Astrocyte of the hippocampus (primary cell): ENCODE measurements around the gene ZSWIM5.
"Not testable (repeated sequence)": the region's sequence is repeated elsewhere in the genome, so short reads cannot be mapped to it uniquely, and the experiment has no call there.

Experiments
- DNase-seq: peaks from one replicate; pipeline ENCODE4 v3.0.0; 2011; ENCODE audit warnings: low read depth, low spot score

Gene ZSWIM5

DNA sequence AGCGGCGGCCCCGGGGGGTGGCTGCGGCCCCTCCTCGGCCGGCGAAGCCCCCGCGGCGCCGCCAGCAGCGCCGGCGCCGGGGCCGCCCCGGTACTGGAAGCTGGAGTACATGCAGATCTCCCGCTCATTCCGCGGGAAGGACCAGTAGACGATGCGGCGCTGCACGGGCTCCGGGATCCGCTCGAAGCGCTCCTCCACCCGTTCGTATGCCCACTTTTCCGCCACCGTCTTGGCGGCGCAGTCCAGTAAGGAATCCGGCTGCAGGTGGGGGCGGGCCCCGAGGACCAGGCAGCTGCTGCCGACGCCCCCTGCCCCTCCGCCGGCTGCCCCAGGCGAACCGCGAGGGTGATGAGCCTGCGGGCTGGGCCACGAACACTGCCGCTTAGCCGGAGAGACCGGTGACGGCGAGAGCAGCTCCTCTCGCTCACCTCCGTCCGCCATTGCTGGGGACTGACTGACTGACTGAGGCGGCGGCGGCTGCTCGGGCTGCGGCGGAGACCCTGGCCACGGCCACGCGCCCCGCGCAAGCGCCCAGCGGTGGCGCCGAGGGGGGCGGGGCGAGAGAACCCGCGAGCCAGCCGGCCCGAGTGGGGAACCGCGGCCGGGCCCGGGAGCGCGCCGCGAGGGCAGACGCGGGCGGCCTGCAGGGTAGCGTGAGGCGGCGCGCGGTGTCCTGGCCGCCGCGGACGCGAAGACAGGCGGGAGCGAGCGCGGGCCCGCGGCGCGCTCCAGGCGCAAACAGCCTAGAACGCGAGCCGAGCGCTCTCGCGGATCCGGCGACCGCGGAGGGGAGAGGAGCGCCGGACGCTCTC is at the start of gene ZSWIM5:
Gene ZSWIM5, minus strand, starts transcription at position 696 of the 812 bp plus-strand sequence. Its CDS starts 255 bp downstream, at position 441.
- peak; percentile 80 for DNase-seq

DNA sequence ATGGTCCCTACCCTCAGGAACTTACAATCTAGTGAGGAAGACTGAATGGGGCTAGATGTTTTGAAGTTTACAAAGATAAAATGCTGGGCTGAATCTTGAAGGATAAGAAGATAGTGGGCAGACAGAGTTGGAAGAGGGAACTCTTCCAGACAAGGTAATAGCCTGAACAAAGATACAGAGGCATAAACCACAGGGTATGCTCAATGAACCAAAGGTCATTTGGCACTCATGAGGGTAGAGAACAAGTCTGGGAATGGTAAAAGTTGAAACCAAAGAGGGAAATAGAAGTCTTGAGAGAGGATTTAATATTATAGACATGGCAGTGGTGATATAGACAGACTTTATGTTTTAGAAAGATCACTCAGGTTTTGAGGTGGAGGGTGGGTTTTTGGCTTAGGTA is 48.1 kb upstream of the ZSWIM5 start:
- DNase-seq = no peak

DNA sequence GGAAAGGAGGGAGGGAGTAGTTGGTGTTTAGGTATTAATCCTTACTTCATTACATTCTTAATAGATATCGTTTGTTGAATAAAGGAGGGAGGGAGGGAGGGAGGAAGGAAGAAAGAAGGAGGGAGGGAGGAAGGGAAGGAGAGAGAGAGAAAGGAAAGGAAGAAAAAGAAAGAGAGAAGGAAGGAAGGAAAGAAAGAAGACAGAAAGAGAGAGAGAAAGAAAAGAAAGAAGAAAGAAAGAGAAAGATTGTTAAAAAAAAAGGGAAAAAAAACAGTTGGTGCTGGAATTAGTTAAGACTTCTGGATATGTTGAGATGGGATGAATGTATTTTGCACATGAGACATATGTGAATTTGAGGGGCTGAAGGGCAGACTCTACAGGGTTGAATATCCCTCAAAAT is 44.1 kb upstream of the ZSWIM5 start:
- DNase-seq = no peak

DNA sequence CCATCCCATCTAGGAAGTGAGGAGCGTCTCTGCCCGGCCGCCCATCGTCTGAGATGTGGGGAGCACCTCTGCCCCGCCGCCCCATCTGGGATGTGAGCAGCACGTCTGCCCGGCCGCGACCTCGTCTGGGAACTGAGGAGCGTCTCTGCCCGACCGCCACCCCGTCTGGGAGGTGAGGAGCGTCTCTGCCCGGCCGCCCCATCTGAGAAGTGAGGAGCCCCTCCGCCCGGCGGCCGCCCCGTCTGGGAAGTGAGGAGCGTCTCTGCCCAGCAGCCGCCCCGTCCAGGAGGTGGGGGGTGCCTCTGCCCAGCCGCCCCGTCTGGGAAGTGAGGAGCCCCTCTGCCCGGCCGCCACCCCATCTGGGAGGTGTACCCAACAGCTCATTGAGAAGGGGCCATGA is 41.6 kb upstream of the ZSWIM5 start:
- not testable (repeated sequence) for DNase-seq

DNA sequence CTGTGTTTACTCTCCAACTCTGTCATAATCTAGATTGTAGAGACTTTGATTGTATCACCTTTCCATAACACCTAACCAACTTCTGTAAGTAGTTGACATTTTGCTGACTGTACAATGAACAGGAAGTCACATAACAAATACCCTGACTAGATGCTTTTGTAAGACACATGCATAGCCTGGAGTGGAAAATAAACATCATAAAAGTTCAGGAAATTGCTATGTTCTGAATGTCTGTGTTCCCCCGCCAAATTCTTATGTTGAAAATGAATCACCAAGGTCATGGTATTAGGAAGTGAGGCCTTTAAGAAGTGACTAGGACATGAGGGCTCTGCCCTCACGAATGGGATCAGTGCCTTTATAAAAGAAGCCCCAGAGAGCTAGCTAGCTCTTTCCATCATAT is 40.4 kb upstream of the ZSWIM5 start:
- DNase-seq = peak; percentile 10

DNA sequence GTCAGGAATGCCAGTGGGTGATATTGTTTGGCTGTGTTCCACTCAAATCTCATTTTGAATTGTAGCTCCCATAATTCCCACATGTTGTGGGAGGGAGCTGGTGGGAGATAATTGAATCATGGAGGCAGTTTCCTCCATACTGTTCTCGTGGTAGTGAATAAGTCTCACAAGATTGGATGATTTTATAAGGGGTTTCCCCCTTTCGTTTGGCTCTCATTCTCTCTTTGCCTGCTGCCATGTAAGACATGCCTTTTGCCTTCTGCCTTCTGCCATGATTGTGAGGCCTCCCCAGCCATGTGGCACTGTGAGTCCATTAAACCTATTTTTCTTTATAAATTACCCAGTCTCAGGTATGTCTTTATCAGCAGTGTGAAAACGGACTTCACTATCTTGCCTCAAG is 40.0 kb upstream of the ZSWIM5 start:
- not testable (repeated sequence) for DNase-seq

DNA sequence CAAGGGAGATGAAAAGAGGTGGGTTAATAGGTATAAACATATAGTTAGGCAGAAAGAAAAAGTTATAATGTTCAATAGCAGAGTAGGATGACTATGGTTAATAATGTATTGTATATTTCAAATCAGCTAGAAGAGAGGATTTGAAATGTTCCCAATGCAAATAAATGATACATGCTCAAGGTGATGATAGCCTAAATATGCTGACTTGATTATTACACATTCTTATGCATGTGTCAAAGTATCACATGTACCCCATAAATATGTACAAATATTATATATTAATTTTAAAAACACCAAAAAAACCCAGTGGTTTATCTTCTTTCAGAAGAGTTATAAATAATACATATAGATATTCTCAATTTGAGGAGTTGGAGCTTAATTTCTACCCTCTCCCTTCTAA is 38.3 kb upstream of the ZSWIM5 start:
- no peak for DNase-seq

DNA sequence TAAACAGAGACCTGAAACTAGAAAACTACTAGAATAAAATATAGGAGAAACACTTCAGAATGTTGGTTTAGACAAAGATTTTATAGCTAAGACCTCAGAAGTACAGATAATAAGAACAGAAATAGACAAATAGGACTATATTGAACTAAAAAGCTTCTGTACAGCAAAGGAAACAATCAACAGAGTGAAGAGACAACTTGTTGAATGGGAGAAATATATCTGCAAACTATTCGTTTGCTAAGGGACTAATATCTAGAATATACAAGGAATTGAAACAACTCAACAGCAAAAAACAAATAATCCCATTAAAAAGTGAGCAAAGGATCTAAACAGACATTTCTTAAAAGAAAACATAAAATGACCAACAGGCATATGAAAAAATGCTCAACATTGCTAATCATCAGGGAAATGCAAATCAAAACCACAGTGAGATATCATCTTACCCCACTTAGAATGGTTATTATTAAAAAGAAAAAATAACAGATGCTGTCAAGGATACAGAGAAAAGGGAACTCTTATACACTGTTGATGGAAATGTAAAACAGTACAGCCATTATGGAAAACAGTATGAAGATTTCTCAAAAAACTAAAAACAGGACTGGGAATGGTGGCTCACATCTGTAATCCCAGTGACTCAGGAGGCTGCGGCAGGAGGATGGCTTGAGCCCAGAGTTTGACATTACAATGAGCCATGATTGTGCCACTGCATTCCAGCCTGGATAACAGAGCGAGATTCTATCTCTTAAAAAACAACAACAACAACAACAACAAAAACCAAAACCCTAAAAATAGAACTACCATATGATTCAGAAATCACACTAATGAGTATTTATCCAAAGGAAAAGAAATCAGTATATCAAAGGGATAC is 37.3 kb upstream of the ZSWIM5 start:
- DNase-seq = no peak

DNA sequence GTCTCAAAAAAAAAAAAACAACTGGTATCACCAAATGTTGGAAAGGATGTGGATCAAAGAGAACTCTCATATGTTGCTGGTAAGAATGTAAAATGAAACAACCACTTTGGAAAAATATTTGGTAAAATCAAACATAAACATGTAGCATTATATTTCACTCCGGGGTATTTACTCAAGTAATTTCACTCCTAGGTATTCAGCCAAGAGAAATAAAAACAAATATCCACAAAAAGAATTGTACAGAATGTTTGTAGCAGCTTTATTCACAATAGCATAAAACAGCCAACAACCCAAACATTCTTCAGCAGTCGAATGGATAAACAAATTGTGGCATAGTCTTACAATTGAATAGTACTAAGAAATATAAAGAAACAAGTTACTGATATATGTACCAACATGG is 32.4 kb upstream of the ZSWIM5 start:
- no peak for DNase-seq

DNA sequence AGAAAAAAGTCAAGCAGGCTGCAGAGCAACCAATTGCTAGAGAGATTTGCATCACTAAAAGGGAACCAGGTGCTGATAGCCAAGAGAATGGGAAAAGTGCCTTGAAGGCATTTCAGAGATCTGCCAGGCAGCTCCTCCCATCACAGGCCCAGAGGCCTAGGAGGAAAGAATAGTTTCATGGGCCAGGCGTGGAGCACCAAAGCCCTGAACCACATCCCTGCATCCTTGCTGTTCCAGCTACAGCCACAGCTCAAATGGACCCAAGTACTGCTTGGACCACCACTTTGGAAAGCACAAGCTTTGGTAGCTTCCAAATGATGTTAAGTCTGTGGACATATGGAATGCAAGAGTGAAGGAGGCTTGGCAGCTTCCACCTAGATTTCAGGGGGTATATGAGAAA is 29.7 kb upstream of the ZSWIM5 start:
- no peak for DNase-seq

DNA sequence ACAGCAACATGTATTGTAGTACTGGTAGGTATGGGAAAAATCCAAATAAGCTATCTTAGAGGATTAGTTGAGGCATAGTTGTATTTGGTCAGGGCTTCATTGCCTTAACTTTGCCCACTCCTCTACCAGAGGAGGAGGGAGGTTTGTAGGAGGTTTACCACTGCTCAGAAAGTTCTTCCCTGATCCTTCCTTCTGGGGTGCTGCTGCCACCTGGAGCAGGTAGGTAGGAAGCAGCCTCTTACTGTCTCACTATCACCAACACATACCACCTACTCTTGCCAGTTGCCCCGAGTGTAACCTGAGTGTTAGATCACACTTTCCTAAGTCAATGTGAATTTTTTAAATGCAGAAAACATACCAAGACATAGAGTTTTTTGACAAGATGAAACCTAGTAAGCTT is 24.1 kb upstream of the ZSWIM5 start:
- DNase-seq = no peak

DNA sequence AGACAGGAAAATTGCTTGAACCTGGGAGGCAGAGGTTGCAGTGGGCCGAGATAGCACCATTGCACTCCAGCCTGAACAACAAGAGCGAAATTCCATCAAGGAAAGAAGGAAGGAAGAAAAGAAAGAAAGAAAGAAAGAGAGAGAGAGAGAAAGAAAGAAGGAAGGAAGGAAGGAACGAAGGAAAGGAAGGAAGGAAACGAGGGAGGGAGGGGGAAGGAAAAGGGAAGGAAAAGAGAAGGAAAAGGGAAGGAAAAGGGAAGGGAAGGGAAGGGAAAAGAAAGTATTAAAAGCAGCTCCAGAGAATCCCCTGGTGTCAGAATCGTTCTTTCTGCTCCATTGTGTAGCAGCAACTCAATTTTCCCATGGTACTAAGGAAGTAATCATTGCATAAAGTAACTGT is 19.2 kb upstream of the ZSWIM5 start:
- no peak for DNase-seq

DNA sequence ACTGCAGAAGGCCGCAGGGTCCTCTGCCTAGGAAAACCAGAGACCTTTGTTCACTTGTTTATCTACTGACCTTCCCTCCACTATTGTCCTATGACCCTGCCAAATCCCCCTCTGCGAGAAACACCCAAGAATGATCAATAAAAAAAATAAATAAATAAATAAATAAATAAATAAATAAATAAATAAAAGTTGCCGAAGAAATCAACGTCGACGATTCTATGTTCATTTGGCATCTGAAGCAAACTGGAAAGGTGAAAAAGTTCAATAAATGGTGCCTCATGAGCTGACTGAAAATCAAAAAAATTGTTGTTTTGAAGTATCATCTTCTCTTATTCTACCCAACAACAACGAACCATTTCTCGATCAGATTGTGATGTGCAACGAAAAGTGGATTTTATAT is 17.3 kb upstream of the ZSWIM5 start:
- not testable (repeated sequence) for DNase-seq

DNA sequence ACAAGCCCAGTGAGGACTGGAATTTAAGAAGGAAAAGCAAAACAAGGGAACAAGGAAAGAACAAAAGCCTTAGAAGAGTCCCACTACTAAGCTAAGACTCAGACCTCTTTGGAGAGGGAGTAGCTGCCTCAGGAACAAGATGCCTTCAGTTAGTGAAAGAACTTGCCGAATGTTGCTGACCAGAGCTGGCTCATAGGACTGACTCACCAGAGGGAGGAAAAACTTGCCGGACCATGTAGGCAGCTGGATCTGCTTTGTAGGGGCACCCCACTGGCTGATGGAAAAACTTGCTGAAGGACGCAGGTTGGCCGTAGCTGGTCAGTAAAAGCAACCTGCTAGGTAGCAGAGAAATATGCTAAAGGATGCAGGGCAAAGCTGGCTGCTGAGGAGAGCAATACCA is 15.3 kb upstream of the ZSWIM5 start:
- DNase-seq = peak; percentile 23

DNA sequence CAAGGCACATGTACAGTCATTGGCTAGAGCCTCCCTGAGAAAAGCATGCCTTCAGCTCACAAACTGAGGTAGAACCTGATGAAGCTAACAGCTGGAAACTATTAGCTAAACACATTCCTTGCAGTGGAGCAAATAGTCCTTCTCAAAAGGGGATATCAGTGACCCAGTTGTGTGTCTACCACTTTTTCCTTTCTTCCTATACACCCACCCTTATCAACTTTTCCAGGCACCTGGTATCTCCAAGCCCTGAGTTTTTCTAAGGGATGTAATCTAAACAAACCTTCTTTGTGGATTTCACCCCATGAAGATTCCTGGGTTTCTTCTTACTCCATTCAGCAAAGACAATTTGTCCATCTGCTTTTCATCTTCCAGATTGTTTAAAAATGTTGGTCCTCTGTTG is 10.5 kb upstream of the ZSWIM5 start:
- DNase-seq = no peak

DNA sequence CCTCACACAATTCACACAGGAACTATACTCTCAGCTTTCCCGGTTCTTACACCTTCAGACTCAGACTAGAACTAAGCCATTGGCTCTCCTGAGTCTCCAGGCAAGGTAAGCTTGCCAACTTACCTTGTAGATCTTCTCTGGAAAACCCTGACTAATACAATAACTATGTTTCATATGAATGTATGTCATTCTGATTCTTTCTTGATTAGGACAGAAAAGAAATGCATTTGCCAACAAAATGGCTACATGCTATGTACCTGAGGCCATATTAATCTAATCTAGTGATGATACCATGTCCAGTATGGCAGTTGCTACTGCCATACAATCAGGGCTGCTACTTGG is 9.8 kb upstream of the ZSWIM5 start:
- no peak for DNase-seq

DNA sequence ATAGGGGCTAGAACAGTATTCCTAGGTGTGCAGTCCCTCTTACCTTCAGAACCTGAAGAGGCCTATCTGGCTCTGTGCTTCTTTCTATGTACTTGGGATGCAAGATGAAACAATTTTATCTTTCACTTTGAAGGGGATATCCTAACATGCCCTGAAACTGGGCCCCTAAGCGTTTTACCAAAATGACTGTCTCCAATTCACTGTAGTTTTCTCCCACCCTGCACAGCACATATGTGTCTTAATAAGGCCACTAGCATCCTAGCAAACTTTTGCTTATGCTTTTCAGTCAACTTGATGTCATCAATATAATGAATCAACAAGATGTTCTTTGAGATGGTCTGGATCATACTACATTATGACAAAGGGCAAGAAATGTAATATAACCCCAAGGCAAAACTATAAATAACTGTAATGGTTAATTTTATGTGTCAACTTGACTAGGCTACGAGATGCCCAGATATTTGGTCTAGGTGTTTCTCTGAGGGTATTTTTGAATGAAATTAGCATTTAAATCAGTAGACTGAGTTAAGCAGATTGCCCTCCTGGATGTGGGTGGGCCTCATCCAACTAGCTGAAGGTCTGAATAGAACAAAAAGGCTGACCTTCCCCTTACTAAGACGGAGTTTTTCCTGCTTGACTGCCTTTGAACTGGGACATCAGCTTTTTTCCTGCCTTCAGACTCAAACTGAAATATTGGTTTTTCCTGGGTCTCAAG is 9.2 kb upstream of the ZSWIM5 start:
- DNase-seq = no peak

DNA sequence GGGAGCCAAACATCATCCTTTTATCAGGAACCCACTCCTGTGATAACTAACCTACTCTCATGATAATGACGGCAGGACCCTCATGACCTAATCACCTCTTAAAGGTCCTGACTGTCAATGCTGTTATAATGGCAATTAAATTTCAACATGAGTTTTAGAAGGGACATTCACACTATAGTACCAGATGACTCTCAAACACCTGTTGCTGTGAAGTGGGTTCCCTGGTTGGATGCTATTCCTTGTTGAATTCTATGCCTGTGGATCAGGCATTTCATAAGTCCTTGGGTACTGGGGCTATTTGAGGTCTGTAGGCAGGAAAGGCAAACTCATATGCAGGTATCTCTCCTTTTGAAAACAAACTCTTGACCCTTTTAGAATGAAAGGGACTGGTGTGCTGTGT is 7.5 kb upstream of the ZSWIM5 start:
- DNase-seq = no peak

DNA sequence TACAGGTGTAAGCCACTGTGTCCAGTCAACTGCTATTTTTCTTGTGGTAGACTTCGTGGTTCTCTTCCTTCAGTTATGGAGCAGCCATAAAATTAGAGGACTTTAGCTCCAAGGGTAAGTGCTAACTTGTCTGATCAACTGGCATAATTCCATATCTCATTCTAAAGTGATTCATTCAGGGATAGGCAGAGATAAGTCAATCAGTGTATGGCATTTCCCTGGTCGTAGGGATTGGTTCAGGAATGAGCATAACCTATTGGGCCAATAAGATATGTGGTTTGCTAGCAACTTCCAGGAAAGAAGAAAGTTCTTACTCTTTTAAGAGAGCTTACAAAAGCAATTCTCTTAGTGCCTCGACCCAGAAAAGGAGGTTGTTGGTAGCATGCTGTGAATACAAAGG is 4.7 kb upstream of the ZSWIM5 start:
- DNase-seq = no peak

DNA sequence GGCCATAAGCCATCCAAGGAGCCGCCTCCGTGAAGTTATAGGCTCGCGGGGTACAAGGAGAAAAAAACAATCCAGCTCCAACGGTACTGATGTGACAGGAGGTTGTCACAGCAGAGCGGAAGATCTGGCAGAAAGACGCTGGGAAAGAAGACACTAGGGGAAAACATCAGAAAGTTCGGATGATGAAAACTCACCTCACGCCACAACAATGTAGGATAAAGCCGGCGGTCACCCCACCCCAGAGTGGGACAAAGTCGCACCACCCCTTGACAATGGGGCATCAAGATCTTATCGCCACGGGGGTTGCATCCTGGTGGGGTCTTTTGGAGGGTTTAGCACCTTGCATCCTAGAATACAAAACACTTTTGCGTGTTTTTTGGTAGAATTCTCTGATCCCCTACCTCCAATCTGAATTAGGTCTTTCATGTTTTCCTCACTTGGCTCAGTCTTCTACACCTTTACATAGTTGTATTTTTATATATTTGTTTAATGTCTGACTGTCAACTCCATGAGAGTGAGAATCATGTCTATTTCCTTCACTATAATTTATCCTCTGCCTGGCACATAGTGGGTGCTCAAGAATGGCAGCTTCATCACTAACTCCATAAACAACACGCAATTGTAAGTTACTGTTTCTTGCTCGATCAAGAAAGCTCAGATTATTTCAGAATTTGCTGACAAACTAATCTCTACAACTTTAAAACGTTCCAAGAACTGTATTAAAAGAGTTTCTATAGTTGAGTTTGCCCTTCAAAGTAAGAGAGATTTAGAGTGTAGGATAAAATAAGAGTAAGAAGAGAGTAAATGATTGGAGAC is 611 bp upstream of the ZSWIM5 start:
- no peak for DNase-seq
